Parathyroid adenoma (tissue), 2 donors: ENCODE results near the gene HLA-DMB.

Source experiments
- H2AFZ ChIP-seq: fragments of 300-600 bp; sonication (generic); one replicate; pipeline ENCODE4 v1.7.0; 2017; ENCODE audit warnings: antibody characterized with exemption, mild to moderate bottlenecking
- H3K27ac ChIP-seq: fragments of 300-600 bp; sonication (generic); one replicate; pipeline ENCODE4 v1.7.0; 2017
- H3K27me3 ChIP-seq: fragments of 300-600 bp; sonication (generic); one replicate; pipeline ENCODE4 v1.7.0; 2017; ENCODE audit warnings: low read length; ENCODE audit not compliant: control insufficient read depth, insufficient read depth
- H3K36me3 ChIP-seq: fragments of 300-600 bp; sonication (generic); one replicate; pipeline ENCODE4 v1.7.0; 2017; ENCODE audit warnings: low read length; ENCODE audit not compliant: control insufficient read depth, insufficient read depth
- H3K4me1 ChIP-seq: fragments of 300-600 bp; sonication (generic); one replicate; pipeline ENCODE4 v1.7.0; 2017; ENCODE audit warnings: control low read depth
- H3K4me2 ChIP-seq: fragments of 300-600 bp; sonication (generic); one replicate; pipeline ENCODE4 v1.7.0; 2017; ENCODE audit warnings: low read length
- H3K4me3 ChIP-seq: fragments of 300-600 bp; sonication (generic); one replicate; pipeline ENCODE4 v1.7.0; 2017; ENCODE audit warnings: low read depth, low read length
- H3K79me2 ChIP-seq: fragments of 300-600 bp; sonication (generic); one replicate; pipeline ENCODE4 v1.7.0; 2017; ENCODE audit warnings: control low read depth
- H3K9ac ChIP-seq: fragments of 300-600 bp; sonication (generic); one replicate; pipeline ENCODE4 v1.7.0; 2017; ENCODE audit warnings: mild to moderate bottlenecking
- H3K9me3 ChIP-seq: fragments of 300-600 bp; sonication (generic); one replicate; pipeline ENCODE4 v1.7.0; 2017; ENCODE audit warnings: low read length; ENCODE audit not compliant: control insufficient read depth
- CTCF ChIP-seq: fragments of 300-600 bp; sonication (generic); IDR thresholded peaks from one replicate; pipeline ENCODE4 v1.7.0; 2017; ENCODE audit warnings: antibody characterized with exemption, mild to moderate bottlenecking
- donor health status: primary hyperparathyroidism.

The HLA-DMB gene

GRCh38 chr6:32967151-32968091, 26.6 kb upstream of the HLA-DMB start:
- Histone ChIP-seq H3K79me2 (peaks cover 7% of the 10 kb centered on the region), H3K4me1 (peaks cover 12% of the 10 kb centered on the region), H2AFZ (peak overlapping the region; percentile 86), H3K9ac (peak overlapping the region; percentile 78), H3K4me2 (peak overlapping the region; percentile 100), H3K27ac (peak overlapping the region; percentile 97), H3K4me3 (peak overlapping the region; percentile 99), H3K27me3 (no peaks in the 10 kb centered on the region), H3K36me3 (no peaks in the 10 kb centered on the region), H3K9me3 (no peaks in the 10 kb centered on the region)
- peak; percentile 27 for TF ChIP-seq CTCF

GRCh38 chr6:32964776-32965175, 23.9 kb upstream of the HLA-DMB start:
- H3K4me2 ChIP-seq: no peak overlapping the region
- H3K9me3 ChIP-seq: no peaks in the 10 kb centered on the region
- no peaks in the 10 kb centered on the region for H3K36me3 ChIP-seq
- TF ChIP-seq CTCF: no peak
- H3K4me3 ChIP-seq: no peak overlapping the region
- H2AFZ ChIP-seq: no peak overlapping the region
- H3K4me1 ChIP-seq: peaks cover 12% of the 10 kb centered on the region
- H3K9ac ChIP-seq: no peak overlapping the region
- H3K27me3 ChIP-seq: no peaks in the 10 kb centered on the region
- H3K79me2 ChIP-seq: peaks cover 12% of the 10 kb centered on the region
- H3K27ac ChIP-seq: no peak overlapping the region

- H3K79me2 ChIP-seq: peaks cover 12% of the 10 kb centered on the region
- H3K27ac ChIP-seq: no peak overlapping the region
- no peak overlapping the region for H3K9ac ChIP-seq
- TF ChIP-seq CTCF: no peak
- no peaks in the 10 kb centered on the region for H3K27me3 ChIP-seq
- no peaks in the 10 kb centered on the region for H3K36me3 ChIP-seq
- no peak overlapping the region for H3K4me3 ChIP-seq
- no peak overlapping the region for H2AFZ ChIP-seq
- no peak overlapping the region for H3K4me2 ChIP-seq
- H3K9me3 ChIP-seq: no peaks in the 10 kb centered on the region
- H3K4me1 ChIP-seq: peaks cover 12% of the 10 kb centered on the region
Observed at GRCh38 chr6:32963866-32964265, 23.0 kb upstream of the HLA-DMB start.

GRCh38 chr6:32962213-32962826, 21.5 kb upstream of the HLA-DMB start:
- Histone ChIP-seq H3K4me1 (peaks cover 11% of the 10 kb centered on the region), H3K36me3 (no peaks in the 10 kb centered on the region), H3K9me3 (no peaks in the 10 kb centered on the region), H3K4me2 (no peak overlapping the region), H3K9ac (no peak overlapping the region), H2AFZ (no peak overlapping the region), H3K27me3 (no peaks in the 10 kb centered on the region), H3K27ac (no peak overlapping the region), H3K4me3 (no peak overlapping the region), H3K79me2 (peaks cover 14% of the 10 kb centered on the region)
- TF ChIP-seq CTCF: no peak
